Muscle layer of colon (tissue), 2 donors: ENCODE measurements around the gene RMND5B.
A peak's percentile ranks its signal among the peaks of the same experiment; 100 is the strongest.

ENCODE experiments used
- H3K27ac ChIP-seq: one replicate; pipeline ENCODE4 v1.7.0; 2013; ENCODE audit warnings: low read depth, mild to moderate bottlenecking, low read length, moderate library complexity
- H3K27me3 ChIP-seq, 2 donors: one replicate each; pipeline ENCODE4 v1.7.0; 2013; ENCODE audit warnings: low read length in 2 of 2, mild to moderate bottlenecking in 2 of 2; ENCODE audit not compliant: insufficient read depth in 2 of 2, control insufficient read depth in 1 of 2
- H3K36me3 ChIP-seq: one replicate; pipeline ENCODE4 v1.7.0; 2013; ENCODE audit warnings: mild to moderate bottlenecking, low read length; ENCODE audit not compliant: insufficient read depth
- H3K4me1 ChIP-seq: one replicate; pipeline ENCODE4 v1.7.0; 2013; ENCODE audit warnings: mild to moderate bottlenecking, low read length; ENCODE audit not compliant: insufficient read depth
- H3K4me3 ChIP-seq, 2 donors: one replicate each; pipeline ENCODE4 v1.7.0; 2013; ENCODE audit warnings: low read length in 2 of 2, low read depth in 1 of 2, mild to moderate bottlenecking in 1 of 2, moderate library complexity in 1 of 2
- H3K9ac ChIP-seq: one replicate; pipeline ENCODE4 v1.7.0; 2013; ENCODE audit warnings: low read length
- H3K9me3 ChIP-seq: one replicate; pipeline ENCODE4 v1.7.0; 2013; ENCODE audit warnings: mild to moderate bottlenecking, low read length
- donor health status: abdominal sarcoma.
- donor health status: Adenocarcinoma of cecum.

RMND5B gene

GRCh38 chr5:178141550-178141949 is 10.7 kb downstream of the RMND5B start:
- Histone ChIP-seq H3K9ac (no peak overlapping the region), H3K27ac (no peak overlapping the region), H3K27me3 (no peaks in the 10 kb centered on the region), H3K4me3 (no peak overlapping the region), H3K36me3 (peaks cover 41% of the 10 kb centered on the region), H3K9me3 (no peaks in the 10 kb centered on the region), H3K4me1 (peaks cover 6% of the 10 kb centered on the region)

- Histone ChIP-seq H3K4me1 (peaks cover 6% of the 10 kb centered on the region), H3K27me3 (no peaks in the 10 kb centered on the region), H3K27ac (no peak overlapping the region), H3K4me3 (no peak overlapping the region), H3K9me3 (no peaks in the 10 kb centered on the region), H3K36me3 (peaks cover 52% of the 10 kb centered on the region), H3K9ac (no peak overlapping the region)
Measured at GRCh38 chr5:178142642-178143041, 11.8 kb downstream of the RMND5B start.

- Histone ChIP-seq H3K4me1 (peaks cover 6% of the 10 kb centered on the region), H3K36me3 (peaks cover 58% of the 10 kb centered on the region), H3K27ac (no peak overlapping the region), H3K4me3 (no peak overlapping the region), H3K9ac (no peak overlapping the region), H3K27me3 (no peaks in the 10 kb centered on the region), H3K9me3 (no peaks in the 10 kb centered on the region)
Measured at GRCh38 chr5:178143246-178143645, 12.4 kb downstream of the RMND5B start.

GRCh38 chr5:178143901-178144300 is 13.1 kb downstream of the RMND5B start:
- Histone ChIP-seq H3K9me3 (no peaks in the 10 kb centered on the region), H3K4me3 (no peak overlapping the region), H3K36me3 (peaks cover 64% of the 10 kb centered on the region), H3K4me1 (peaks cover 6% of the 10 kb centered on the region), H3K9ac (no peak overlapping the region), H3K27ac (no peak overlapping the region), H3K27me3 (no peaks in the 10 kb centered on the region)

- Histone ChIP-seq H3K36me3 (peaks cover 81% of the 10 kb centered on the region), H3K9me3 (no peaks in the 10 kb centered on the region), H3K27ac (no peak overlapping the region), H3K4me3 (no peak overlapping the region), H3K27me3 (no peaks in the 10 kb centered on the region), H3K9ac (no peak overlapping the region), H3K4me1 (peaks cover 6% of the 10 kb centered on the region)
Measured at GRCh38 chr5:178145965-178146820, 15.4 kb downstream of the RMND5B start.

GRCh38 chr5:178147406-178147805 is 16.6 kb downstream of the RMND5B start:
- no peaks in the 10 kb centered on the region for H3K9me3 ChIP-seq
- peaks cover 78% of the 10 kb centered on the region for H3K36me3 ChIP-seq
- H3K9ac ChIP-seq: no peak overlapping the region
- no peak overlapping the region for H3K27ac ChIP-seq
- no peaks in the 10 kb centered on the region for H3K27me3 ChIP-seq
- peaks cover 14% of the 10 kb centered on the region for H3K4me1 ChIP-seq
- H3K4me3 ChIP-seq: no peak overlapping the region

GRCh38 chr5:178149199-178149932 is 18.6 kb downstream of the RMND5B start:
- Histone ChIP-seq H3K27me3 (no peaks in the 10 kb centered on the region), H3K4me3 (no peak overlapping the region), H3K36me3 (peaks cover 60% of the 10 kb centered on the region), H3K4me1 (peaks cover 21% of the 10 kb centered on the region), H3K9me3 (no peaks in the 10 kb centered on the region), H3K9ac (no peak overlapping the region), H3K27ac (no peak overlapping the region)

GRCh38 chr5:178150977-178151734 is 20.3 kb downstream of the RMND5B start:
- H3K27ac ChIP-seq: no peak overlapping the region
- H3K4me1 ChIP-seq: peaks cover 25% of the 10 kb centered on the region
- no peaks in the 10 kb centered on the region for H3K27me3 ChIP-seq
- peaks cover 52% of the 10 kb centered on the region for H3K36me3 ChIP-seq
- no peaks in the 10 kb centered on the region for H3K9me3 ChIP-seq
- no peak overlapping the region for H3K4me3 ChIP-seq
- H3K9ac ChIP-seq: no peak overlapping the region

GRCh38 chr5:178152491-178153444 is 22.0 kb downstream of the RMND5B start:
- Histone ChIP-seq H3K27me3 (no peaks in the 10 kb centered on the region), H3K9me3 (no peaks in the 10 kb centered on the region), H3K9ac (peak overlapping the region; percentile 53), H3K4me1 (peaks cover 25% of the 10 kb centered on the region), H3K4me3 (peak overlapping the region; percentile 50 to 87), H3K36me3 (peaks cover 35% of the 10 kb centered on the region), H3K27ac (peak overlapping the region; percentile 73)

- Histone ChIP-seq H3K36me3 (peaks cover 26% of the 10 kb centered on the region), H3K27ac (peak within 1 kb of the TSS; percentile 73), H3K27me3 (no peaks in the 10 kb centered on the region), H3K9me3 (no peaks in the 10 kb centered on the region), H3K4me1 (peaks cover 25% of the 10 kb centered on the region), H3K9ac (peak within 1 kb of the TSS; percentile 53), H3K4me3 (peak within 1 kb of the TSS; percentile 50 to 87)
Measured at GRCh38 chr5:178153530-178154340, 22.9 kb downstream of the RMND5B start, which contains the start of gene NHP2. Gene NHP2, minus strand, starts transcription at chr5:178153885. Its CDS starts 68 bp downstream, at chr5:178153817.
